Tibial nerve (tissue), 4 donors: ENCODE data around the gene DHX58. TPM values are rescaled to one million over a fixed set of nuclear protein-coding genes. Genes with fewer than 3 reads are reported as not detected.

Experiments used
- DNase-seq, 2 donors: peaks; one replicate each; pipeline ENCODE4 v3.0.0-alpha.2; 2019; ENCODE audit warnings: low spot score in 2 of 2
- H3K27ac ChIP-seq, 4 donors: fragments of 200-600 bp; sonication (generic) in 3 of 4; one replicate each; pipeline ENCODE4 v1.5.1; 2017 to 2019; ENCODE audit warnings: mild to moderate bottlenecking in 1 of 4
- H3K27me3 ChIP-seq, 2 donors: fragments of 200-600 bp; sonication (generic) in 1 of 2; one replicate each; pipeline versions ENCODE4 v1.5.1 to v1.6.0; 2017 to 2019
- H3K36me3 ChIP-seq, 3 donors: fragments of 200-600 bp; sonication (generic); one replicate each; pipeline ENCODE4 v1.5.1; 2018 to 2019
- H3K4me1 ChIP-seq, 4 donors: fragments of 200-600 bp; sonication (generic) in 3 of 4; one replicate each; pipeline ENCODE4 v1.5.1; 2017 to 2019
- H3K4me3 ChIP-seq, 4 donors: fragments of 200-600 bp; sonication (generic) in 3 of 4; one replicate each; pipeline ENCODE4 v1.5.1; 2017 to 2019; ENCODE audit warnings: mild to moderate bottlenecking in 1 of 4, moderate library complexity in 1 of 4
- H3K9me3 ChIP-seq, 4 donors: fragments of 200-600 bp; sonication (generic) in 3 of 4; one replicate each; pipeline ENCODE4 v1.5.1; 2017 to 2019
- CTCF ChIP-seq, 5 experiments: fragments of 200-600 bp in 3 of 5; fragments of 450-650 bp in 2 of 5; sonication (generic) in 3 of 5; IDR thresholded peaks; one replicate each; pipeline ENCODE4 v1.5.1; 2016 to 2019; ENCODE audit warnings: antibody characterized with exemption in 5 of 5, mild to moderate bottlenecking in 3 of 5, moderate library complexity in 2 of 5
- EP300 ChIP-seq, 2 donors: sonication (generic); formaldehyde crosslinking; IDR thresholded peaks; one replicate each; pipeline ENCODE4 v1.6.1; 2017; ENCODE audit warnings: antibody characterized with exemption in 2 of 2, mild to moderate bottlenecking in 1 of 2
- POLR2A ChIP-seq, 2 donors: fragments of 450-650 bp; IDR thresholded peaks; one replicate each; pipeline ENCODE4 v1.6.1; 2017; ENCODE audit warnings: antibody characterized with exemption in 2 of 2, mild to moderate bottlenecking in 2 of 2, moderate library complexity in 2 of 2
- WGBS, 2 donors: methylation state at CpG; one replicate each; pipeline ENCODE4 v1.1.5; 2018; 5-methylcytosine and 5-hydroxymethylcytosine counted together
- total RNA-seq, 4 donors: library from RNA; depleted of rRNA; stranded (reverse); fragments of >200 nt; gene quantifications; one replicate each; pipeline ENCODE4 v1.1.0, GENCODE V29; 2016

Gene DHX58
- total RNA-seq, 4 donors from 2014 or later = 15.9 to 29.4 (median 21.7) TPM

GRCh38 chr17:42088736-42089135 is 23.8 kb downstream of the DHX58 start:
- Histone ChIP-seq H3K9me3 (no peaks in the 10 kb centered on the region), H3K4me3 (peak overlapping the region in 1 of 4 donors; percentile 36), H3K27ac (peak overlapping the region in 3 of 4 donors; percentile 32 to 82 (median 65)), H3K36me3 (no peaks in the 10 kb centered on the region), H3K4me1 (peaks cover 0 to 29% (median 0%) of the 10 kb centered on the region in 4 donors), H3K27me3 (peaks cover 0 to 11% of the 10 kb centered on the region in 2 donors)
- TF ChIP-seq POLR2A (IDR thresholded peaks at IDR 0.05) (no peak), EP300 (IDR thresholded peaks at IDR 0.05) (no peak), CTCF (IDR thresholded peaks at IDR 0.05) (no peak)
- no peak for DNase-seq
- 64 to 70% methylated on average over 8 of the region's 8 CpGs for WGBS, 2 donors

DNA sequence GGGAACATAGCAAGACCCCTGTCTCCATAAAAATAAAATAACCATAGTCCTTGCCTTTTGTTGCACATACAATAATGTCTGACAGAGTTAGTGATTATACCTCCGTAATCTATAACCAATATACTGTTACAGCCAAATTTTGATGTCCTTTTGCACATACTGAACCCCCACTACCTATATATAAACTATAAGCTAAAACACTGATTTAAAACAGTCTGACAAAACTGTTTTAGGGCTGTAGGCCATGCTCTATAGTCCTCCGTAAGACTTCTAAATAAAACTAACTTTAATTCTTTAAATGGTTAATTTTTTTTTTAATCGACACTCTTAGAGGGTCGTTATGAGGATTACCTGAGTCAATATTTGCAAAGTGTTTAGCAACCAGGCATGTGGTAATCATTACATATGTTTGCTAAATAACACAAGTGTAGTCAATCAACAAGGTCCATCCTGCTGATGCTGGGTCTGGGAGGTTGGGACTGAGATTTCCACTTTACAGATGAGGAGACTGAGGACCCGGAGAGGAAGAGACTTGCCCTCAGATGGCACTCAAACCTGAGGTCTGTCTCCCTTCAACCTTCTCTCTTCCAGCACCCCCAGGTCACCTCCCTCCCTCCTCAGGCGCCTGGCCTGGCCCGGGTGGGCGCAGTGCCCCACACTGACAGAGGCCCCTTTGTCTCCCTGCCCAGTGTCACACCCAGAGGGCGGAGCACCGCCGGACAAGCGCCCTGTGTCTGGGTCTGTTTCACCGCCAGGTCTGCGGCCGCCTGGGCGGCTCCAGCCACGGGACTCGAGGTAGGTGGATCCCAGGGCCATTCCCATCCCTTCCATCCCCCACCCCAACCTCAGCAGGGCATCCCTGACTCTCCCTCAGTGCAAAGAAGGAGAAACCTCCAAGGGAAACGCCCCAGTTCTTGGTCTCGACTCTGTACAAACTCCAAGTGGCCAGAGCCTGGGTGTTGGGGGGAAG is 24.5 kb downstream of the DHX58 start:
- no peak for DNase-seq
- H3K4me1 ChIP-seq = peaks cover 0 to 29% (median 0%) of the 10 kb centered on the region in 4 donors

DNA sequence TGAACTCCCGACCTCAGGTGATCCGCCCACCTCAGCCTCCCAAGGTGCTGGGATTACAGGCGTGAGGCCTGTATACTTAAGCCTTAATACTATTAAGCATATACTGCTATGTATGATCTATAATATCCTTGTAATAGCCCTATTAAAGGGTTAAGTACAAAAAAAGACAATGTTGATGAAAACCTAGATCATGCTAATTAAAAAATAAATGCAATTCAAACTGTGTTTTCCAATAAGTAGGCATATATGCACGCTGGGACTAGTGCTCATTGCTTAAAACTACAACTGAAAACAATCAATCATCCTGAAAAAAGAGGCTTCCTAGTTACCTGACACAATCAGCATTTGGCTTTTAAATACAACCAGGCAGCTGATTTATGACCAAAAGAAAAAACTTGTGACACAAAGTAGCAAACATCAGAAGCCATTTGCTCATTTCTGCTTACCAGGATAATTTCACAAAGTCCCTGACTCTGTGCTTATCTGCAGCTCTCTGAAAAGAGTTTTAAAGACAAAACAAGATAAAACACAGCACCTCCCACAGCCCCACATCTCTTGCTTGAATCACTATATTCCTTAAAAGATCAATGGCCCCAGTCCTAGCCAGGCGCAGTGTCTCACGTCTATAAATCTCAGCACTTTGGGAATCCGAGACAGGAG is 25.3 kb downstream of the DHX58 start:
- H3K4me3 ChIP-seq = no peak overlapping the region
- no peak for TF ChIP-seq EP300 (IDR thresholded peaks at IDR 0.05)
- TF ChIP-seq POLR2A (IDR thresholded peaks at IDR 0.05) = no peak
- no peak for TF ChIP-seq CTCF (IDR thresholded peaks at IDR 0.05)
- H3K27ac ChIP-seq = peak overlapping the region in 2 of 4 donors; percentile 54 to 82
- WGBS, 2 donors = 75 to 80% methylated on average over 7 of the region's 7 CpGs
- H3K36me3 ChIP-seq = no peaks in the 10 kb centered on the region
- DNase-seq = no peak
- peaks cover 0 to 20% (median 0%) of the 10 kb centered on the region in 4 donors for H3K4me1 ChIP-seq
- H3K9me3 ChIP-seq = no peaks in the 10 kb centered on the region
- H3K27me3 ChIP-seq = peaks cover 0 to 11% of the 10 kb centered on the region in 2 donors

More for the DNA sequence above, 24.5 kb downstream of the DHX58 start:
- Histone ChIP-seq H3K27me3 (peaks cover 0 to 11% of the 10 kb centered on the region in 2 donors), H3K9me3 (no peaks in the 10 kb centered on the region), H3K4me3 (peak overlapping the region in 1 of 4 donors; percentile 36), H3K27ac (peak overlapping the region in 3 of 4 donors; percentile 32 to 82 (median 65)), H3K36me3 (no peaks in the 10 kb centered on the region)
- TF ChIP-seq EP300 (IDR thresholded peaks at IDR 0.05) (peak; percentile 31 to 37), POLR2A (IDR thresholded peaks at IDR 0.05) (no peak), CTCF (IDR thresholded peaks at IDR 0.05) (peak in 1 of 5 experiments; percentile 19)
- WGBS, 2 donors = 52 to 53% methylated on average over 19 to 20 of the region's 20 CpGs

DNA sequence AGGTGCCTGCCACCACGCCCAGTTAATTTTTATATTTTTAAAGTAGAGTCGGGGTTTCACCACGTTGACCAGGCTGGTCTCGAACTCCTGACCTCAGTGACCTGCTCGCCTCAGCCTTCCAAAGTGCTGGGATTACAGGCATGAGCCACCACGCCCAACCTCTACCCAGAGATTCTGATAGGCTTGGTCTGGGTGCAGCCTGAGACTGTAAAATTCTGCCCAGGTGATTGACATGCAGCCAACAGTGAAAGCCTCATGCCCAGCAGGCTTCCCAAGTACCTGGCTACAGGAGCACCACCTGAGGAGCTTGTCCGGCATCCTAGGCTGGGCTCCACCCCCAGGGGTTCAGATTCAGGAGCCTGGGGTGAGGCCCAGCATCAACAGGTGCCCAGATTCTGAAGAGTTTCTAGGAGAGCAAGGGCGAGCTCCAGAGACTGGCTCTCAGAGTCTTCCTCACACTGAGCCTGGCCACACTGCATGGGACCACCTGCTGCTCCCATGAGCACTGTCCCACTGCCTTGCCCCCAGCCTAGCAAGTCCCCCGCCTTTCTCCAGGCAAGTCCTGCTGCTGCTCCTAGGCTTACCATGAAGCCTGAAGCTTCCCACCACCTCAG is 30.9 kb downstream of the DHX58 start:
- Histone ChIP-seq H3K4me3 (no peak overlapping the region), H3K27ac (no peak overlapping the region), H3K36me3 (no peaks in the 10 kb centered on the region), H3K4me1 (no peaks in the 10 kb centered on the region), H3K9me3 (no peaks in the 10 kb centered on the region), H3K27me3 (no peaks in the 10 kb centered on the region)
- TF ChIP-seq CTCF (IDR thresholded peaks at IDR 0.05) (no peak), EP300 (IDR thresholded peaks at IDR 0.05) (no peak), POLR2A (IDR thresholded peaks at IDR 0.05) (no peak)
- 81 to 89% methylated on average over 7 to 9 of the region's 9 CpGs for WGBS, 2 donors
- no peak for DNase-seq
